MV-4-11 (cell line): ENCODE data around the gene UNC5CL.
"Not testable (repeated sequence)": the region's sequence is repeated elsewhere in the genome, so short reads cannot be mapped to it uniquely, and the experiment has no call there.

ENCODE experiments used
- DNase-seq: peaks from one replicate; lab custom pipeline; 2025; lab: John Stamatoyannopoulos, UW

Gene UNC5CL

DNA sequence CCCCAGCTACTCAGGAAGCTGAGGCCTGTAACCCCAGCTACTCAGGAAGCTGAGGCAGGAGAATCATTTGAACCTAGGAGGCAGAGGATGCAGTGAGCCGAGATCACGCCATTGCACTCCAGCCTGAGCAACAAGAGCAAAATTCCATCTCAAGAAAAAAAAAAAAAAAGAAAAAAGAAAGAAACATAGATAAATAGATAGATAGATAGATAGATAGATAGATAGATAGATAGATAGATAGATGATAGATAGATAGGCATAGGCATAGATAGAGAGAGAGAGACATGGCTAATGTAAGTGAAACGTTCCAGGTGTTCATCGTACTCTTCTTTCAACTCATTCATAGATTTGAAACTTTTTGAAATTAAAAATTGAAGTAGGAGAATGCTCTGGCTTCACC is 32.0 kb downstream of the UNC5CL start:
- DNase-seq = not testable (repeated sequence)

- DNase-seq = peak; percentile 75
These were observed 32.8 kb downstream of the UNC5CL start for GRCh38 chr6:41006217-41006616.

GRCh38 chr6:41002168-41002567 is 36.9 kb downstream of the UNC5CL start:
- no peak for DNase-seq

- no peak for DNase-seq
These were observed 38.8 kb downstream of the UNC5CL start for GRCh38 chr6:41000248-41000647.

DNA sequence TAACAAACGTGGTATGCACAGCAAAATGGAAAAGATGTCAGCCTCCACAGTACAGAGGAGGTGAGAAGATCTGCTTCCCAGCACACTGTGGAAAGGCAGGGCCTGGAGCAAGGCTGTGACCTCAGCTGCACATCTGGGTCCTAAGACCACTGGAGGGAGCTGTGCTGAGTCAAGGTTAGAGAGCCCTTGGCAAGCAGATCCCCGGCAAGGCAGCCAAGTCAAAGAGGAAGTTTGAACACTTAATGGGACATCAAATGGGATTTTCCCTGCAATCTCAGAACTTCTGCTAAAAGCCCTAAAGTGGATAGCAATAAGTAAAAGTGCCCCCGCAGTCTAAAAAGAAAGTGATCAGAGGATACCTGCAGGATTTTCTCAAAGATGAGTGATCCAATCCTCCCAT is 39.5 kb downstream of the UNC5CL start:
- DNase-seq = peak; percentile 65

DNA sequence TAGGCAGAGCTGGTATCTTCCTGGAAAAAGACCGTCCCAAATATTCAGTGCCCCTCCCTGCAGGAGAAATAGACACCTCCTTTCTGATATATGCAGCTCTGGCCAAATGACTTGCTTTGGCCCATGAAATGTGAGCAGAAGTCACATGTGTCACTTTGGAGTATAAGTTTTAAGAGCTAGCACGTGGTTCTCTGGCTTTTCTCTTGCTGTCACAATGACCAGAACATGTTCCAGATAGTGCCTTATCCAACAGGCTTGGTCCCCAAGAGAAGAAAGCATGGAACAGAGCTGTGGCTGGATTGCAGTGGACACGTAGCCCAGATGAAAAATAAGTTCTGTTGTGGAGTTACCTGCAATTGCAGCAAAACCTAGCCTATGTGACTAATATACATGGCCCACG is 40.4 kb downstream of the UNC5CL start:
- no peak for DNase-seq

- DNase-seq = no peak
These were observed 41.6 kb downstream of the UNC5CL start for GRCh38 chr6:40997234-40997957.

- no peak for DNase-seq
These were observed 42.3 kb downstream of the UNC5CL start for GRCh38 chr6:40996591-40997233.

DNA sequence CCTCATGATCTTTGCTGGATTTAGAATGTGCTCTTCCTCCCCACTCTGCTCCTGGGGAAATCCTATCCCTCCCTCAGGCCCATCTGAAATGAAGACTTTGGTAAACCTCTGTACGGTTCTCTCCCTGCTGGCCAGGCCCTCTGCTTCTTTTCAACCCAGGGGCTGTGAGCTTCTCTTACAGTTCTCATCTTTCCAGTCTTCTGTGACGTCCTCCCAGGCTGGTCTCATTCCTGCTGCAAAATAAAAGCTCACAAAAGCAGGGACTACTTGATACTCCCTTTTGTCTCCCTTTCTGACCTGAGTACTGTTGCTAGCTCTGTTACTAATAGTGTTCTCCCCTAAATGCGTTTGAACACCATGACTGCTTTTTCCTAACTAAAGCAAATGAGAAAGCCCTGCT is 46.3 kb downstream of the UNC5CL start:
- no peak for DNase-seq

DNA sequence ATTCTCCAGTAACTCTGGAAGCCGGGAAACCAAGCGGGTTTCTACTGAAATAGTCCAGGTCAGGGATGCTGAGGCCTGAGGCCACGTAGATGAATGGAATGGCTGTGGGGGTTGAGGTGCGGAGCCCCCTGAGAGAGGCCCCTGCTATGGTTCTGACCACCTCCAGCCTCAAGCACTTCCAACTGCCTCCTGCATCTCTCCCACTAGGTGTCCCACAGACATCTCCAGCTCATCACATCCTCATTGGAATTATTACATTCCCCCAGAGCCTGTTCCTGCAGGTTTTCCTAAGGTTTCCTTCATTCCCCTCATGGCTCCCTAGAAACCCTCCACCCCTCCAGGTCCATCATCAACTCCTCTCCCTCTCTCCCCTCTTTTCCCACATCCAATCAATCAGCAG is 48.7 kb downstream of the UNC5CL start:
- DNase-seq = no peak

- no peak for DNase-seq
These were observed 49.5 kb downstream of the UNC5CL start for GRCh38 chr6:40989204-40990169.

- DNase-seq = peak; percentile 60
These were observed 50.4 kb downstream of the UNC5CL start for GRCh38 chr6:40988634-40989033.

GRCh38 chr6:40986921-40987819 is 51.9 kb downstream of the UNC5CL start:
- no peak for DNase-seq

GRCh38 chr6:40986364-40986763 is 52.7 kb downstream of the UNC5CL start:
- no peak for DNase-seq

- DNase-seq = no peak
These were observed 55.3 kb downstream of the UNC5CL start for GRCh38 chr6:40983752-40984151.

- DNase-seq = no peak
These were observed 56.1 kb downstream of the UNC5CL start for GRCh38 chr6:40982917-40983316.

DNA sequence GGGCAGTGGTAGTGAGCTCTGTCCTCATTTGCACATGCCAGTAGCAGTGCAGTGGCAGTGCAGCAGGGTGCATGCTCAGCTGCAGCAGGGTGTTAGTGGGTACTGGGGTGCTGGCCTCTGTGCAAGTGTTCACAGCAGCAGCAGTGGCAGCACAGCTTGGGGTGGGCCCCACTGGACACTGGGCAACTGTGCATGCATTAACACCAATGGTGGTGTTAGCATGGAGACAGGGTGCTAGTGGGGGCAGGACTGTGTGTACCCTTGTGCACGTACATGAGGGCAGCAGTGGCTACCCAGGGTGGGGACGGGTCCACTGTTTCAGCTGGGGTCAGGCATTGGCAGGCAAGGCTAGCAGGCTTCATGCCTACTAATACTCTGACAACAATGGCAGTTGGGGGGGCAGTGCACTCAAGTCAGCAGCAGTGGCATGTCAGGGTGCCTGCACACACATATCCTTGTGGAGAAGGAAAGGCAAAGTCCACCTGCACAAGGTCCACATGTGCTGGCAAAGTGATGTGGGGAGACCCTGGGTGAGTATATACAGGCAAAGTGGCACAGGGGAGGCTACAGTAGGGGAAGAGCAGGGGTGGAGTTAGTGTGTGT is 60.2 kb downstream of the UNC5CL start:
- DNase-seq = no peak

- DNase-seq = no peak
These were observed 61.3 kb downstream of the UNC5CL start for GRCh38 chr6:40977695-40978094.

DNA sequence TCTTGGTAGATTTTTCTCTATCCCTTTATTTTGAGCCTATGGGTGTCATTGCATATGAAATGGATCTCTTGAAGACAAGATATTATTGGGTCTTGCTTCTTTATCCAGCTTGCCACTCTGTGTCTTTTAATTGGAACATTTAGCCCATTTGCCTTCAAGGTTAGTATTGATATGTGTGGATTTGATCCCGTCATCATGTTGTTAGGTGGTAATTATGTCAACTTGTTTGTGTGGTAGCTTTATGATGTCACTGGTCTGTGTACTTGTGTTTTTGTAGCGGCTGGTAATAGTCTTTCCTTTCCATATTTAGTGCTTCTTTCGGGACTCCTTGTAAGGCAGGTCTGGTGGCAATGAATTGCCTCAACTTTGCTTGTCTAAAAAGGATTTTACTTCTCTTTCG is 61.9 kb downstream of the UNC5CL start:
- DNase-seq = no peak
